GM12878 (cell line): Measurements from ENCODE around the gene RNLS. TPM values are rescaled to one million over a fixed set of nuclear protein-coding genes. Genes with fewer than 3 reads are reported as not detected.

Source experiments
- NFXL1 ChIP-seq: fragments of 450-650 bp; IDR thresholded peaks from 2 replicates; pipeline ENCODE4 v1.6.1; 2017; ENCODE audit warnings: antibody characterized with exemption, mild to moderate bottlenecking, borderline replicate concordance
- polyA plus RNA-seq, 11 experiments: library from polyadenylated mRNA; depleted of rRNA in 4 of 11; unstranded in 6 of 11; stranded (reverse) in 5 of 11; fragments of >200 nt; fragmentation: Nextera tagmentation in 4 of 11; fragmentation: Illumina TruSeq in 1 of 11; extraction: Ambion mirVana in 4 of 11; extraction: Trizol in 1 of 11; gene quantifications; 1 replicate in 1 of 11; 2 replicates in 10 of 11; pipeline versions ENCODE4 v1.2.1 to v1.2.3, GENCODE V29; 2011 to 2016; ENCODE audit warnings: inconsistent platforms in 2 of 11, missing spikeins in 2 of 11, low read depth in 1 of 11
- total RNA-seq, 4 experiments: library from RNA; depleted of rRNA in 3 of 4; stranded (reverse); fragments of >200 nt in 3 of 4; fragmentation: Illumina TruSeq in 1 of 4; extraction: Trizol in 1 of 4; gene quantifications; 2 replicates each; pipeline versions ENCODE4 v1.2.1 to v1.2.3, GENCODE V29; 2013 to 2021
- TF ChIP-seq, protein P1 (sequence below): fragments of 450-650 bp; IDR thresholded peaks from 2 replicates; pipeline ENCODE4 v1.6.1; 2018; ENCODE audit warnings: borderline replicate concordance, mild to moderate bottlenecking; ENCODE audit not compliant: partially characterized antibody
- TF ChIP-seq, protein P2 (sequence below): fragments of 450-650 bp; formaldehyde crosslinking; IDR thresholded peaks from 2 replicates; pipeline ENCODE4 v1.5.0; 2022; ENCODE audit warnings: mild to moderate bottlenecking, missing genetic modification characterization
- TF ChIP-seq, protein P3 (sequence below): fragments of 450-650 bp; IDR thresholded peaks from 2 replicates; pipeline ENCODE4 v1.6.1; 2017; ENCODE audit warnings: low read depth, mild to moderate bottlenecking, moderate library complexity

RNLS gene
- total and polyA plus RNA-seq, 10 of the 15 experiments (the other 5 are each of a cell fraction or from before 2014, with no cell fraction given), result 3.4 to 6.7 (median 4.6) TPM

GRCh38 chr10:88274286-88274685 lies 308.8 kb downstream of the RNLS start (continued):
- TF ChIP-seq, protein P1, sequence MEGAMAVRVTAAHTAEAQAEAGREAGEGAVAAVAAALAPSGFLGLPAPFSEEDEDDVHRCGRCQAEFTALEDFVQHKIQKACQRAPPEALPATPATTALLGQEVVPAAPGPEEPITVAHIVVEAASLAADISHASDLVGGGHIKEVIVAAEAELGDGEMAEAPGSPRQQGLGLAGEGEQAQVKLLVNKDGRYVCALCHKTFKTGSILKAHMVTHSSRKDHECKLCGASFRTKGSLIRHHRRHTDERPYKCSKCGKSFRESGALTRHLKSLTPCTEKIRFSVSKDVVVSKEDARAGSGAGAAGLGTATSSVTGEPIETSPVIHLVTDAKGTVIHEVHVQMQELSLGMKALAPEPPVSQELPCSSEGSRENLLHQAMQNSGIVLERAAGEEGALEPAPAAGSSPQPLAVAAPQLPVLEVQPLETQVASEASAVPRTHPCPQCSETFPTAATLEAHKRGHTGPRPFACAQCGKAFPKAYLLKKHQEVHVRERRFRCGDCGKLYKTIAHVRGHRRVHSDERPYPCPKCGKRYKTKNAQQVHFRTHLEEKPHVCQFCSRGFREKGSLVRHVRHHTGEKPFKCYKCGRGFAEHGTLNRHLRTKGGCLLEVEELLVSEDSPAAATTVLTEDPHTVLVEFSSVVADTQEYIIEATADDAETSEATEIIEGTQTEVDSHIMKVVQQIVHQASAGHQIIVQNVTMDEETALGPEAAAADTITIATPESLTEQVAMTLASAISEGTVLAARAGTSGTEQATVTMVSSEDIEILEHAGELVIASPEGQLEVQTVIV, result no peak
- TF ChIP-seq, protein P2, sequence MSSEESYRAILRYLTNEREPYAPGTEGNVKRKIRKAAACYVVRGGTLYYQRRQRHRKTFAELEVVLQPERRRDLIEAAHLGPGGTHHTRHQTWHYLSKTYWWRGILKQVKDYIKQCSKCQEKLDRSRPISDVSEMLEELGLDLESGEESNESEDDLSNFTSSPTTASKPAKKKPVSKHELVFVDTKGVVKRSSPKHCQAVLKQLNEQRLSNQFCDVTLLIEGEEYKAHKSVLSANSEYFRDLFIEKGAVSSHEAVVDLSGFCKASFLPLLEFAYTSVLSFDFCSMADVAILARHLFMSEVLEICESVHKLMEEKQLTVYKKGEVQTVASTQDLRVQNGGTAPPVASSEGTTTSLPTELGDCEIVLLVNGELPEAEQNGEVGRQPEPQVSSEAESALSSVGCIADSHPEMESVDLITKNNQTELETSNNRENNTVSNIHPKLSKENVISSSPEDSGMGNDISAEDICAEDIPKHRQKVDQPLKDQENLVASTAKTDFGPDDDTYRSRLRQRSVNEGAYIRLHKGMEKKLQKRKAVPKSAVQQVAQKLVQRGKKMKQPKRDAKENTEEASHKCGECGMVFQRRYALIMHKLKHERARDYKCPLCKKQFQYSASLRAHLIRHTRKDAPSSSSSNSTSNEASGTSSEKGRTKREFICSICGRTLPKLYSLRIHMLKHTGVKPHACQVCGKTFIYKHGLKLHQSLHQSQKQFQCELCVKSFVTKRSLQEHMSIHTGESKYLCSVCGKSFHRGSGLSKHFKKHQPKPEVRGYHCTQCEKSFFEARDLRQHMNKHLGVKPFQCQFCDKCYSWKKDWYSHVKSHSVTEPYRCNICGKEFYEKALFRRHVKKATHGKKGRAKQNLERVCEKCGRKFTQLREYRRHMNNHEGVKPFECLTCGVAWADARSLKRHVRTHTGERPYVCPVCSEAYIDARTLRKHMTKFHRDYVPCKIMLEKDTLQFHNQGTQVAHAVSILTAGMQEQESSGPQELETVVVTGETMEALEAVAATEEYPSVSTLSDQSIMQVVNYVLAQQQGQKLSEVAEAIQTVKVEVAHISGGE (CRISPR knock-in tag), result no peak
- no peak for TF ChIP-seq NFXL1
- TF ChIP-seq, protein P3, sequence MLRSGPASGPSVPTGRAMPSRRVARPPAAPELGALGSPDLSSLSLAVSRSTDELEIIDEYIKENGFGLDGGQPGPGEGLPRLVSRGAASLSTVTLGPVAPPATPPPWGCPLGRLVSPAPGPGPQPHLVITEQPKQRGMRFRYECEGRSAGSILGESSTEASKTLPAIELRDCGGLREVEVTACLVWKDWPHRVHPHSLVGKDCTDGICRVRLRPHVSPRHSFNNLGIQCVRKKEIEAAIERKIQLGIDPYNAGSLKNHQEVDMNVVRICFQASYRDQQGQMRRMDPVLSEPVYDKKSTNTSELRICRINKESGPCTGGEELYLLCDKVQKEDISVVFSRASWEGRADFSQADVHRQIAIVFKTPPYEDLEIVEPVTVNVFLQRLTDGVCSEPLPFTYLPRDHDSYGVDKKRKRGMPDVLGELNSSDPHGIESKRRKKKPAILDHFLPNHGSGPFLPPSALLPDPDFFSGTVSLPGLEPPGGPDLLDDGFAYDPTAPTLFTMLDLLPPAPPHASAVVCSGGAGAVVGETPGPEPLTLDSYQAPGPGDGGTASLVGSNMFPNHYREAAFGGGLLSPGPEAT, result no peak
